CMK (cell line): ENCODE data around the gene FRAS1.
"Not testable (repeated sequence)": the region's sequence is repeated elsewhere in the genome, so short reads cannot be mapped to it uniquely, and the experiment has no call there.

ENCODE experiments used
- DNase-seq: peaks from one replicate; pipeline ENCODE4 v3.0.0-alpha.2; 2010; ENCODE audit warnings: low read depth

FRAS1 gene

DNA sequence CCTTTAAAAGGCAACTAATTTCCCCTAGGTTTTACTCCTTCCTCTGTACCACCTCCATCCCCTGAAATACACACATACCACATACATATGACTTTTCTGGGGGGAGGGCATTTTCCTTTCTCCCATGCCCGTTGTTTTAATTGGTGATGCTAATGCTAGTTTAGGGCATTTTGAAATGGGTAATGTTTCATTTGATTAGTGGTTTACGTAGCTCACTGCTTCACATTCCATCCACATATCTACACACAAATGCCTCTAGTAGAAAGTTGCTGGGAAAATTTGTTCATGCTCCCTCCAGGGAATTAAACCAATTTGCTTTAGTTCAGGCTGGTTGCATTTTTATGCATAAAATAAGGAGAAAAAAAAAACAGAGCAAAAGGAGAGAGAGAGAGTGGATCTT lies 231.2 kb downstream of the FRAS1 start:
- no peak for DNase-seq

DNA sequence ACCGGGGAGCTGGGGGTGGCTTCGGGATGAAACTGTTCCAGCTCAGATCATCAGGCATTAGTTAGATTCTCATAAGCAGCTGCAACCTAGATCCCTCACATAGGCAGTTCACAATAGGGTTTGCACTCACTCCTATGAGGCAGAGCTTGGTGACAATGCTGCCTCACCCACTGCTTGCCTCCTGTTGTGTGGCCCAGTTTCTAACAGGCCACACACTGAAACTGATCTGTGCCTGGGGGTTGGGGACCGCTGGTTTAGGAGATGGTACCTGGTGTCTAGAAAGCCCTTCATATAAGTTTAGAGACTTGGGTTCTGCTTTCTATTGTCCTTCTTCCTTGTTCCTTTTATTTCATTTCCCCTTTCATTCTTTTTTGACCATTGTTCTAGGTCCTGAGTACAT lies 234.2 kb downstream of the FRAS1 start:
- no peak for DNase-seq

DNA sequence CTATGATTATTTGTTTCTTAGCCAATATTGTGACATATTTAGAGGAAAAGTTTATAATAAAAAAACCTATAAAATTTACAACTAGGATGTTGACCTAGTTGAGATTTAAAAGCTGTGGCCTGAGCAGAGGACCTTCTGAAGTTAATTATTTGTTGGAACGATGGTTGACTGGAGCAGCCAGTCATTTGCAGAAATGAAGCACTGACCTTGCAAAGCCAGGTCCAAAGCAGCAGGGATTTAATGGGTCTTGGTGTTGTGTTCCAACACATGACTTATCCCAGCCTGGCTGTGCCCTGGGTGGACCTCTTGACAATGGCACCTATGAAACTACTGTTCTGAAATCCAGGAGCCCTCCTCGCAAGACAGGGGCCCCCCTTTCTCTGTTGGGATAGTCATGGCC lies 235.2 kb downstream of the FRAS1 start:
- no peak for DNase-seq

DNA sequence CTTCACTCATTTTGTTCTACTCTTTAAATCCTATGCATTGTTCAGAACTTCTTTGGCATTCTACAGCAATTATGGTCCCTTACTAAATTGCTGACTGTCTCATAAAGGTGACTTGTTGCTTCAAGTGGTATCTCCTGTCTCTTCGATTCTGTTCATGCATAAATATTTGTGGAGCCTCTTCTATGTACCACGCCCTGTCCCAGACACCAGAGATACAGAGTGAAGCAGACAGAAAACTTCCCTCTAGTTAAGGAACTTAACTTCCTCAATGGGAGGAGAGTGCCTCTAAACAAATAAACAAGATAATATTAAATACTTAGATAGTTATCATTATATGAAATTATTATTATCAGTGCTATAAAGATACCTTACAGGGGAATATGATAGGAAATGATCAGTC lies 235.7 kb downstream of the FRAS1 start:
- no peak for DNase-seq

DNA sequence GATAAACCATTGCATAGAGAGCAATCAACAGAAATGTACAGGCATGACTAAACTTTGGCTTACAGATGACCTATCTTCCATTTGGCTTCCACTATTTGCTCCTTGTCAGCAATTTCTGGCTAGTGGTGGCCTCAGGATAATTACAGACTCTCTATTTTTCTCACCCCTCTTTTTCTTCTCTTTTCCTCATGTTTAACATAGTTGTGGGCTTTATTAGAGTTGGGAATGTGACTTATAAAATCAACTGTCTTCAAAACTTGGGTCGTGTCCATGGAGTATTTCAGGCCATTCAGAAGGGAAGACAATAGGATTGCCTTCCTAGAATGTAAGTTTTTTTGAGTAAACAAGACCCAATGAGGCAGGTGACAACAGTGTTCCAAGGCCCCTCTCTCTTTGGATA lies 236.2 kb downstream of the FRAS1 start:
- no peak for DNase-seq

DNA sequence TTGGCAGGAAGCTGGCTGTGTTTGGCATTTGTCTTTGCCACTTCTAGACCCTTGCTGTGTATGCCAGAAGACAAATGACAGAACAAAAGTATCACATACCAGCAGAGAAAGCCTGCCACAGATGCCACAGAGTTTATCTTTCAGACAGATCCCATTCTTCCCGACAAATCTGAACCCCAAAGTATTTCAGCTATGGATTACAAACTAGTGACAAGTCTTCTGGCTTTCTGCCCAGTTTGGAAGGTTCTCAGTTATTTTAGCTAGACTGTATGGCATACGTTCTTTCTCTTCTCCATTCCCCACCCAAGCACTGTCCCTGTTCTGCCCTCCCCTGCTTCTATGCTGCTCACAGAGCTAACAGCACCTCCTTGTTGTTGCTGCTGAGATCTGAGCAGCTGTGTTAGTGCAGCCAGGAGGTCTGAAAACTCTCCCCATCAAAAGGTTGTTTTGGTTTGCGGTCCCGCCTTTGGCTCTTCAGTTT lies 236.7 kb downstream of the FRAS1 start:
- DNase-seq = no peak

DNA sequence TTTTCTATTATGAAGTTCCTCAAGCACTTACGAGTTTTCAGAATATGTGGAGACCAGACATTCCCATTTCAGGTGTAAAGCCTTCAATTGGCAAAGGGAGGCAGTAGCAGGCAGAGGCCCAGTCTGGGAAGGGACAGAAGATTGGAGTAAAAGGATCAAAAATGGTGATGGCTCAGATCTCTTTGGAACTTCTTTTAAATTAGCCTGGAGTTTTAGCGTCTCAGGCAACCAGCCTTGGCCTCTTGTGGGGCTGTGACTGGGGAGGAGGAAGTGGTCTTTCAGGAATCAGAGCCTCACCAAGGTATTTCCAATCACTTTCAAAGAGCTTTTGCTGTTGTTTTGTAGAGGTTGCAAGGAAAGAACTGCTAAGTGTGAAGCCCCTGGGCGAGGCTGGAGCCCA lies 239.1 kb downstream of the FRAS1 start:
- no peak for DNase-seq

DNA sequence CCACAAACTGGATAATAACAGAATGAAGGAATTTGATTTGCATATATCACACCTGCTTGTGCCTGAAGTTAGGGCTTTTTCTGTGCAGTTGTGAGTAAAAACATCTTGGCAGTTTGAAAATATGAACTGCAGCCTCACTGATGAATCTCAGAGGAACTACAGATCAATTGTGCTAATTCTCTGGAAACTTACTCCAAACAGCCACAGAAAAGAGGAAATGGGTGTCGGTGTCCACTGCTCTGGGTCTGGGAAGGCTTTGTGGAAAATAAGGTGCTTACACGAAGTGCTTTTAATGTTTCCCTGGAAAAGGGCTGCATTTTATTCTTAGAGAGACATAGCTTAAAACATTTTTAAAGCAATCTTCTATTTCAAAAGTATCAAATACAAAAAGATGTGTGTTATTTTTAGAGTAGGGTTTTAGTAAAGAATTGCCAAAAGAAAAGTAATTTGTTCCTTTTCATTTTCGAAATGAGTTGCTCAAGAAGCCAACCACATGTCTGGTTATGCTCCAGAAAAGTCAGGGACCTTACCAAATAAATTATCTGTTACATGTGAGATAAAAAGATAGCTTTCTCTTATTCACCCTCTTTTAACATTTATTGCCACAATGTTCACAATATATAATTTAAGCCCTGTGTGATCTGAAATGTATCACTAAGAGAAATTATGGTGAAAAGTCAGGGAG lies 240.1 kb downstream of the FRAS1 start:
- DNase-seq = no peak

DNA sequence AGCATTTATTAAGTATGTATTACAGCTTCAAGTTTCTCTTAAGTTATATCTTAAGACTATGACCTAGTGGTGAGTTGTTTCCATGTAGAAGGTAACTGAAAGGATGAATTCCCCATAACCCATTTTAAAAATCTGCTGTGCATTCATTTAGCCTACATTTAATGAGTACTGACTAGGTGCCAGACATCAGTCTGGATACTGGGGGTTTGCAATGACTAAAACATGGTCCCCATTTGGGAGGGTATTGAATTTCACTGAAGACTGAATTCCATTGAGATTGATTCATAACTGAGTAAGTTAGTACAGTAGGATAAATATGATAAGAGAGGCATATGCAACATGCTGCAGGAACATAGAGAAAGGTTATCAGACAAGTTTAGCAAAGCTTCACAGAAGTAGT lies 241.5 kb downstream of the FRAS1 start:
- no peak for DNase-seq

DNA sequence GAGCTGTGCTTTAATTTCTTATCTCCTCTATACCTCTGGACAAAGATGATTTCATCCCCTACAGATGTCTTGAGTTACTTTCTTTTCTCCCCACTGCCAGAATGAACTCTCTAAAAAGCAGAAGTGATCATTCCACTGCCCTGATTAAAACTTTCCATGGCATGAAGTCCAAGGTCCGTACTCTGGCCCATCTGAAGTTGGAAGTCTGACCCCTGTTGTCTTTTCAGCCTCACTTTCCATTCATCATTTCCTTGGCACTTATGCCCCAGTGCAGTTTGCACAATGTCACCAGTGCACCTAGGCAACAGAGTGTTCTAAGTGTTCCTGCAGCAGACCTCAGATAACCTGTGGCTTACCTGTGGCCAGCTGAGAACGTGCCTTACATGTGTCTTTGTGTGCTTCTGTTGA lies 242.4 kb downstream of the FRAS1 start:
- DNase-seq = no peak

DNA sequence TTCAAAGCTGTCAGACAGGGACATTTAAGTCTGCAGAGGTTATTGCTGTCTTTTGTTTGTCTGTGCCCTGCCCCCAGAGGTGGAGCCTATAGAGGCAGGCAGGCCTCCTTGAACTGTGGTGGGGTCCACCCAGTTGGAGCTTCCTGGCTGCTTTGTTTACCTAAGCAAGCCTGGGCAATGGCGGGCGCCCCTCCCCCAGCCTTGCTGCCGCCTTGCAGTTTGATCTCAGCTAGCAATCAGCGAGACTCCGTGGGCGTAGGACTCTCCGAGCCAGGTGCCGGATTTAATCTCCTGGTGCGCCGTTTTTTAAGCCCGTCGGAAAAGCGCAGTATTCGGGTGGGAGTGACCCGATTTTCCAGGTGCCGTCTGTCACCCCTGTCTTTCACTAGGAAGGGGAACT lies 250.1 kb downstream of the FRAS1 start:
- DNase-seq = not testable (repeated sequence)

DNA sequence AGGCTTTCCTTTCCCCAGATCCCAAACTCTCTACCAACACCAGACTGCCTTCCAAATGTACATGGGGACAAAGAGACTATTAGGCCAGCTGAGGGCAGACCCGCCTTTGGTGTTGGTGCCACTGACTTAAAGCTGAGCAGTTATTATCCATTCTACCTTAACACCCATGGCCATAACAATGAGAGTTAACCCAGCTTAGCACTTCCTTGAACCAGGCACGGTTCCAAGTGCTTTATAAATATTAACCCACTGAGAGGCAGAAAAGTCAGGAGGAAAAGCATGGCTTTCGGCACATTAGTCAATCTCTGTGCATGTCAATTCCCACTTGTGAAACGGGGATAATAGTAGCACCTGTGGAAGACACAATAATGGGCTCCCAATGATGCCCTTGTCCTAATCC lies 251.4 kb downstream of the FRAS1 start:
- DNase-seq = no peak

DNA sequence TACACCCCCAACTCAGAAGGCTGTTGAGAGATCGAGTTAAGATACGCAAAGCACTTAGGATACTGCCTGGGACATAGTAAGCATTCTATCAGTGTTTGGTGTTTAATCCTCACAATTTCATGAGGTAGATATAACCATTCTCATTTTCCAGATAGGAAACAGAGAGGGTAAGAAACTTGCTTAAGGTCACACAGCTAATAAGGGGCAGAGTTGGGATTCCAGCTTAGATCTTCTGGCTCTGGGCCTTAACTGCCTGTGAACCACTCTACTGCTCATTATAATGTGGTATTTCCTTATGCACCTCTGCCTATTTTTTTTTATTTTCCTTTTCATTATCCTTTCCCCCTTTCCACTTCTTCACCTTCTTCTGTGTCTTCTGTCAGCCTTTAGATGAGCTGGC lies 252.2 kb downstream of the FRAS1 start:
- no peak for DNase-seq

DNA sequence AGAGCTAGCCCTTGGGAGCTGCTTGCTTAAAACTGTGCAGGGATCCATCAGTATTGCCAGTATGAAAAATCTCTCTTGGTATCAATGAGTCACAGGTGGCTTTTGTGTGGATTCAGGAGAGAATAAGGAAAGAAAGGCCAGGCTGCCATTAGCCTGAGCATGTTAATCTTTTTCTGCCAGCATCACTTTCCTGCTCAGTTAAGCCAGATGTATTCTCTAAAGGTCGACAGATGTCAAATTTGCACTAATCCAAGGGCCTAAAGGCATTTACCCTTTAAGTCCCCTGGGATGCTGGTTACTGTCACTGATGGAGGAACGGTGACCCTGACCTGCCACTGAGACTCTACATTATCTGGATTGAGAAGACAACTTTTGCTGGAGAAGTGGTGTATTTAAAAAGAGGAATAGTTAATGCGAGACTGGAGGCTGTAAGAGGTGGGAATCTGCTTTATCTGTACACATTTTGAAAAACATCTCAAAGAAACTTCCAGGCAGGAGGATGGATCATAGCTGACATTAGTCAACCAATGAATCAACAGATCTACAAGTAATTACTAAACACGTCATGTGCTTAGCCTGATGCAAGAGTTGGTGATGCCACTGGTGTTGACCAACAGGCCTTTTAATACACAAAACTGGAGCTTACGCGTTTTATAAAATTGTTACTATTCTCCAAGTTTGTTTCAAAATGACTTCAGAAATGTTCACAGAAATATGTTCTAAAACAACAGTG lies 253.1 kb downstream of the FRAS1 start:
- no peak for DNase-seq

DNA sequence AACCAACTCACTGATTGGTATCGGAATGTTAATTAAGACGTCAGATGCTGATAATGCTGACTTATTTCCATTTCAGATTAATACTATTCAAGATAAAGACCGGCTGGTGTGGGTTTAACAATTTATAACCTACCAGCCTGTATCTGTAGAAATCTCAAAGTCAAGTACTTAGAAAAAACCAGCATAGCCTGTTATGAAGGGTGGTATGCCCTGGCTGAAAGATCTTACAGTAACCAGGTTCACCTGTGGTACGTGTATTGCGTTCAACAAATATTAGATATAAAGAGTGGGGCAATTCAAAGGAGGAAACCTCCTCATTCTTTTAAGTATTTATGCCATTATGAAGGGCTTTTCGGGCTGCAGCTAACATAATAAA lies 253.6 kb downstream of the FRAS1 start:
- DNase-seq = no peak

DNA sequence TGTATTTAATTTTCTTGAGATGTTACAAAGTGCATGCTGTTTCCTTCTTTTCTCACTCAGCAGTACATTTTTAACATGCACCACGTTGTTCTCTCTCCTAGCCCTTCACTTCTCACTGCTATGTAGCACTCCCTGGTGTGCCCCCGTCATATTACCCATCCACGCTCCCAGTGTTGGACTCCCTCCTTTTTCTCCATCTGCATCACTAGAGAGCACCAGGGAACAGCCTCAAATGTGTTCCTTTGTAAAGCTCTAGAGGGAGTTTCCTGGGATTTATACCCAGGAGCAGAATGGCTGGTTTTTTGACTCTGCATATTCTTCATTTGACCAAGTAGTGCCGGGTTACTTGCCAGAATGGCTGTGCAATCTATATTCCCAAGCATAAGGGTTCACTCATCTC lies 254.2 kb downstream of the FRAS1 start:
- no peak for DNase-seq

DNA sequence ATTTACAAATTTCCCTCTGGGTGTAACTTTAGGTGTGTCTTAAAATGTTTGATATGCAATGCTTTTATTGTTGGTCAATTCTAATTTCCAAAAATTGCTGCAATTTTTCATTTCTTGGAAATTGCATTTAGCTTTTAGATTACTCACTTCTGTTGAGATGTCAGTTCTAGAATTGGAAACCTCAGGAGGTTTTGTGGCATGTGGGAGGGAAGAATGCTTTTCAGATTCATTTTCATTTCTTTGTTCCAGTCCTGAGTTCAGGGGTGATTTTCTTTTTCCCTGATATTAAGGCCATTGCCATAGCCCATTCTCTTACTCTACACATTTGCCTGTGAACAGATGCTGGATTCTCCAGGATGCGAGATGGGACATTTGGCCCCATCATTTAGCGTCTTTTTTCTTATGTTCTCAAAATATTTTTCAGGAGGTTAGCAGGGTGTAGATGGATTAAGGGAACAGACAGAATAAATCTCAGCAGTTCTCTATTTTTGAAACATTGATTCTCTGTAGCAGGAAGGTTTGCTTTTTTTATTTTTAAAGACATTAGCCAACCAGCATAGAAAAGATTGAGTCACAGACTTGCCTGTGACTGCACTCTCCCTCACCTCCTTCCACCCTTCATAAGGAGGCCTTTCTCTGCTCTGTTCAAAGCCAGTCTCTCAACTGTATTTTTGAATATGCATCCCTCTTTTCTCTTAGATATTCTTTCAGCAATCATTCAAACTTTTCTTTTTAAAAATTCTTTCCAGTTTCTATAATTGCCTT lies 256.0 kb downstream of the FRAS1 start:
- DNase-seq = no peak

DNA sequence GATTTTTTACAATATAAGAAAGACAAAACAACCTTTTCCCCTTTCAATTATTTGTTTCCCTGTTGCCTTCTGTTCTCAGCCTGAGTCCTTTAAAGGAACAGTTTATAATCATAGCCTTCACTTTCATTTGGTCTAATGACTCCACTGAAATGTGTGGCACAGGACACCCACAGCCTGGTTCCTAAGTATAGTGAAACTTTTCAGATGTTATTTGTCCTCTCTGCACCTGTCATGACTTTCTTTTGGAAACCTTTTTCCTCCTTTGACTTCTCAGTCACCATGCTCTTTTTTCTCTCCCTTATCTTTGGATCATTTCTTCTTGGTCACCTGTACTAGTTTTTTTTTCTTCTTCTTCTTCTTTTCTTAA lies 256.6 kb downstream of the FRAS1 start:
- no peak for DNase-seq

DNA sequence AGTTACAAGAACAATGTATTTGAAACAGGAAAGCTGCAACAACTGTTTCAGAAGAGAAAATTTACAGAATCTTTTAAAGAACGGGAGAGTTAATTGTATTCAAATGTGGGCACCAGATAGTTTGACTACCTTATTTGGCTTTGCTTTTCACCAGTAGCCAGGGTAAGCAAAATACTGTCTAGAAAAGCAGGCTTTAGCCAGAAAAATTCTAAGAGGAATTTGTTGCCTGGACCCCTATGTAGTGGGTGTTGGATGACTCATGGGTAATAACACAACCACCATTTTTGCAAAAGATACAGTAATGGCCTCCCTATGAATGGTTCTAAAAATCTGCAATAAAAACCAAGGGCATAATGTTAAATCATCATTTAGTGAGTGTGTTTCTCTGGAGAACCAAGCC lies 261.0 kb downstream of the FRAS1 start:
- DNase-seq = no peak

DNA sequence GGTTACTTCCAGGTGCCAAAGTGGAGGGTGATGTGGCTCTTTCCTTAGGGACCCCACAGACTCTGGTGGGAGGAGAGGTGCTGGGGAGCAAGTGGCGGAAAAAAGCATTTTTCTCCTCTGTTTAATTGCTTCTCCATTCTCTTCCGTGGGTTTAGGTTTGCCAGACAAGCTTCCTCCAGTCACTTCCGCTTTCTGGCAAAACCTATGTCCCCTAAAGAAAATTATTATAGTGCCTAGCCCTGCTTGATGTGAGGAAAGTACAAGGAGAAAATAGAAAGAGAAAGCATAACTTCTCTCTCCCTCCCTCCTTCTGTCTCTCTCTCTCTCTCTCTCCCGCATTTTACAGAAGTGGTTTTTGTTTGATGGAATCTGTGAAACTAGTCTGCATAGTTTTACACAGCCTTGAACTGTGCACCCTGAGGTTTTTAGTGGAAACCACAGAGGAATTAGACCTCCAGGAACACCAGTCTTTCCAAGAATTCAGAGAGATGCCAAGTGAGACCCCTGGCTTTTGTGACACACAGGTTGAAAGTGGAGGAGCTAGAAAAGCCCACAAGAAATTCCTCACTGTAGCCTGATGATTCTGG lies 263.3 kb downstream of the FRAS1 start:
- no peak for DNase-seq

DNA sequence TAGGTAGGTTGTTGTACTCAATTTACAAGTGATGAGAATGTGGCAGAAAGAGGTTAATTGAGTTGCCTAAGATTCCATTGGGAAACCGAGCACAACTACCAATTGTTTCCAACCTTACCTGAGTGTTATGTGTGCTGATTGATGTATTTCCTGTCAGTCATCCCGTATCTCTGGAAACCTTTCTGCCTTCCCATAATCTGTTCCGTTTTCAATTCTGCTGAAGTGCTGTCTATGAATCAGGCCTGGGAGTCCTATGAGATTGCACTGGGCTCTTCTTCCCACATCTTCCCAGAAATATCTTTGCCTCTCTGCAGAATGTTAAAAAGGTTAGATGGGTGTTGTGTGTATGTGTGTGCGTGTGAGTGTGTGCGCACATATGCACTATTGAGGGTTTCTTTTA lies 264.9 kb downstream of the FRAS1 start:
- no peak for DNase-seq

DNA sequence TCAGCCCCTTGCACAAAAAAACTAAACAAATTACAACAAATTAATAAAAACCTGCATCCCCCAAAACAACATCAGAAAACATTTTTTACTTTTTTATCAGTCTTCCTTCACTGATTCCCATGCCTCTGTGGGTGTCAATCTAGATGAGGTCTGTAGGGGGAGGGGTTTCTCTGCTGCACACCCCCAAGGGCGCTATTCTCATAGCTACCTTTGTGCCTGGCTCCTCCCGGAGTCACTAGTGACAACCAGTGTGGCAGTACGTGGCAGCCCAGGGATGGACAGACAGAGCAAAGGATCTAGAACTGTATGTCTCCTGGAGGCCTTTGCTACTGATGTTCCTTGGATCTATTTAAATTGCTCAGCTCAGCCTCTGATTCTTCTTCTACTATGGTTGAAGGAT lies 266.3 kb downstream of the FRAS1 start:
- no peak for DNase-seq

DNA sequence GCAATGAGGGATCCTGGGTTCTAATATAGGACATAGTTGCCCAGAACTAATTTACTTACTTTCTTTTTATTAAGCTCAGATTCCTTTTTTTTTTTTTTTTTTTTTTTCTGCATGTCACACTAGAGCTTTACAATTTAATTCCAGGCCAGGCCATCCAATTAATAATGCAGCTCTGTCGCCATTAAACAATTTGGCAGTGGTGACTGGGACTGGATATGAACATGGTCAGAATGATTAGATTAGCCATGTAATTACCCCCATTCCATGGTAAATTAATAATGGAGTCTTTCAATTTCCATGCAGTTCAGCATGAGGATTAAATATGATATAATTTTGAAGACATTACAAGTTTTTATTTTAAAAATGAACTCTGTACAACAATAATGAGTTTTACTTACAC lies 267.5 kb downstream of the FRAS1 start:
- DNase-seq = no peak
